ENCODE measurements around the gene SEMA3C. TPM values are rescaled to one million over a fixed set of nuclear protein-coding genes. Genes with fewer than 3 reads are reported as not detected.

SEMA3C gene
- total and polyA plus RNA-seq, 8 donors, result 58.0 to 118 (median 95.0) TPM

- intact Hi-C loops (cut with DNase I), result no loop called here
- Histone ChIP-seq H3K4me1 (no peaks in the 10 kb centered on the region), H3K27me3 (no peaks in the 10 kb centered on the region), H3K36me3 (no peaks in the 10 kb centered on the region), H3K27ac (no peak overlapping the region), H3K4me3 (no peak overlapping the region), H3K9me3 (no peaks in the 10 kb centered on the region)
- ATAC-seq (no peak), DNase-seq (no peak)
- no peak for TF ChIP-seq CTCF (IDR thresholded peaks at IDR 0.05)
Measured at GRCh38 chr7:80869106-80869784, 49.6 kb downstream of the SEMA3C start.

- intact Hi-C loops (cut with DNase I), result no loop called here
- H3K4me1 ChIP-seq, result no peaks in the 10 kb centered on the region
- H3K36me3 ChIP-seq, result no peaks in the 10 kb centered on the region
- no peak overlapping the region for H3K4me3 ChIP-seq
- no peak for DNase-seq
- no peak for ATAC-seq
- no peaks in the 10 kb centered on the region for H3K9me3 ChIP-seq
- H3K27ac ChIP-seq, result no peak overlapping the region
- TF ChIP-seq CTCF (IDR thresholded peaks at IDR 0.05), result no peak
- H3K27me3 ChIP-seq, result no peaks in the 10 kb centered on the region
Measured at GRCh38 chr7:80868566-80868965, 50.3 kb downstream of the SEMA3C start.

- Histone ChIP-seq H3K9me3 (no peaks in the 10 kb centered on the region), H3K27me3 (no peaks in the 10 kb centered on the region), H3K27ac (no peak overlapping the region), H3K4me1 (peaks cover 6 to 11% of the 10 kb centered on the region in 2 donors), H3K36me3 (no peaks in the 10 kb centered on the region), H3K4me3 (no peak overlapping the region)
- TF ChIP-seq CTCF (IDR thresholded peaks at IDR 0.05), result no peak
- DNase-seq (no peak), ATAC-seq (no peak)
- intact Hi-C loops (cut with DNase I), result no loop called here
Measured at GRCh38 chr7:80860554-80860953, 58.3 kb downstream of the SEMA3C start.

- TF ChIP-seq CTCF (IDR thresholded peaks at IDR 0.05), result no peak
- H3K36me3 ChIP-seq, result no peaks in the 10 kb centered on the region
- ATAC-seq, result no peak
- no peak for DNase-seq
- H3K9me3 ChIP-seq, result no peaks in the 10 kb centered on the region
- no peaks in the 10 kb centered on the region for H3K27me3 ChIP-seq
- peaks cover 6 to 11% of the 10 kb centered on the region in 2 donors for H3K4me1 ChIP-seq
- intact Hi-C loops (cut with DNase I), result no loop called here
- no peak overlapping the region for H3K27ac ChIP-seq
- no peak overlapping the region for H3K4me3 ChIP-seq
Measured at GRCh38 chr7:80859272-80859970, 59.4 kb downstream of the SEMA3C start.

- intact Hi-C loops (cut with DNase I), result no loop called here
- H3K36me3 ChIP-seq, result no peaks in the 10 kb centered on the region
- peaks cover 6 to 11% of the 10 kb centered on the region in 2 donors for H3K4me1 ChIP-seq
- no peak overlapping the region for H3K27ac ChIP-seq
- no peak overlapping the region for H3K4me3 ChIP-seq
- H3K27me3 ChIP-seq, result no peaks in the 10 kb centered on the region
- DNase-seq, result peak in 1 of 4 donors; percentile 13
- H3K9me3 ChIP-seq, result no peaks in the 10 kb centered on the region
- peak; percentile 68 for ATAC-seq
- TF ChIP-seq CTCF (IDR thresholded peaks at IDR 0.05), result no peak
Measured at GRCh38 chr7:80858141-80858903, 60.5 kb downstream of the SEMA3C start.

Measured in left lung (tissue), 10 donors.